ENCODE results near the gene TXNRD2. TPM values are rescaled to one million over a fixed set of nuclear protein-coding genes. Genes with fewer than 3 reads are reported as not detected.

The TXNRD2 gene
- total RNA-seq, 2 experiments from 2014 or later = 22.9 to 23.6 TPM

DNA sequence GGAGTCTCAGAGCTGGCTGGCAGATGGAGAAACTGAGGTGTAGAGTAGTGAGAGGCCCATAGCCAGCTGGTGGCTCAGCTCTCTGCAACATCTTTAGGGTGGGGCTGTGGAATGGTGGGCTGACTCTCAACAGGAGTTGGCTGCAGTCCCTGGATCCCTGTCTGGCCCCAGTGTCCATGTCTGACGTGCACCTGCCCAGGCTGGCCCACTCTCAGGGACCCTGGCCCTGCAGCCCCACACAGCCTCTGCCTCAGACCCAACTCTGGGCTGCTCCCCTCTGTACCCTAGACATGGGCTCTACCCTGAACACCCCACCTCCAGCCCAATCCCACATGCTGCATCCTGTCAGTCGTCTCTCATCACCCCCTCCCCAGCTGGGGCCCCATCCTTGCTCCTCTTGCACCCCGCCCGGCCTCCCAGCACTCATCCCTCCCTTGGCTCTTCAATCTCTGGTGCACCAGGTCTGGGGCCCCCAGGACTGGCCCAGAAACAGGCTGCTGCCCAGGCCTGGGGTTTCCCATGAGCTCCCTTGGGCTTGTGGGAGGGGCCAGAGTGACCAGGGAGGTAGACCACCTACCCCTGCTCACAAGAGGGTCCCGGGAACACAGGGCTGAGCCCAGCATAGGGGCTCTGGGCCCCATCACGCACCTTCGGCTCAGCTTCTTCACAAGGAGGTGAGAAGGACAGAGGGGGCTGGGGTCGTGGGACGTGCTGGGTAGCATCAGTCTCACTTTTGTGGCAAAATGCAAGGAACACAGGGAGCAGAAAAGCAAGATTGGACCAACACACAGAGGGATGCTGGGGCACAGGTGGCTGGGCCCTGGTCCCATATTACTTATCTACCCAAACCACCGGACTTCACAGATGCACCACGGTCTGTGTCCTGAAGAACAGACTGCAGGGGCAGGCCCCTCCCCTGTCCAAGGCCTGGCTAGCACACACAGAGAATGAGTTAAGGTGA is 43.5 kb upstream of the TXNRD2 start:
- Mint-ChIP-seq H3K27me3 (ENCODE audit: low read depth) (no peaks in the 10 kb centered on the region), H3K4me1 (ENCODE audit: low read depth) (no peaks in the 10 kb centered on the region), H3K36me3 (ENCODE audit: low read depth) (no peaks in the 10 kb centered on the region), H3K9me3 (no peaks in the 10 kb centered on the region), H3K4me3 (no peak overlapping the region), H3K27ac (no peak overlapping the region)
- DNase-seq = no peak
- CTCF ChIA-PET = interaction anchor here (1.1 kb wide), 1 partner anchor 144 kb away, joined by 4 read pairs; no protein-coding TSS in a partner anchor
- intact Hi-C loops (cut with micrococcal nuclease) = no loop called here

DNA sequence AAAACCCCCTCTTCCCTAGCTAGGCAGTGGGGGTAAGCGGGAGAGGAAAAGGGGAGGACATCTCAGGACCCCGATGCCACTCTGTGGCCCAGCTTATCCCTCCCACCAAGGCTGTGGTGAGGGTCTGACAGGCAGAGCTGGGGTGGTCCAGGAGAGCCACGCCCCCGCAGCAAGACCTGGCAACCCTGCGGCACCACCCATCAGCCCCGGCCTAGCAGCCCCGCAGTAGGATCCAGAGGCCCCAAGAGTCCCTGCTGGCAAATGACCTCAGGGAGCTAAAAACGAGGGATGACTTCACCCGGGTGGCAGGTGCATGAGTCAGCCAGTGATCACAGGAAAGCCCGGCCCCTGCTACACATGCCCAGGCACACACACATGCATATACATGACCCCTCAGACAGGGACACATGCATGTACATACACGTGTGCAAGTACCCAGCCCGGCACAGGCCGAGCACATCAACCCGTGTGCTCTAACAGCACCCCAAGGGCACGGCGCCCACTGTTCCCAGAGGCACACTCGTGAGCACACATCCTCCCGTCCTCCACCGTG is 42.7 kb upstream of the TXNRD2 start:
- CTCF ChIA-PET = interaction anchor here (1.2 kb wide), 1 partner anchor 43 kb away, joined by 4 read pairs; no protein-coding TSS in a partner anchor
- intact Hi-C loops (cut with micrococcal nuclease) = no loop called here

DNA sequence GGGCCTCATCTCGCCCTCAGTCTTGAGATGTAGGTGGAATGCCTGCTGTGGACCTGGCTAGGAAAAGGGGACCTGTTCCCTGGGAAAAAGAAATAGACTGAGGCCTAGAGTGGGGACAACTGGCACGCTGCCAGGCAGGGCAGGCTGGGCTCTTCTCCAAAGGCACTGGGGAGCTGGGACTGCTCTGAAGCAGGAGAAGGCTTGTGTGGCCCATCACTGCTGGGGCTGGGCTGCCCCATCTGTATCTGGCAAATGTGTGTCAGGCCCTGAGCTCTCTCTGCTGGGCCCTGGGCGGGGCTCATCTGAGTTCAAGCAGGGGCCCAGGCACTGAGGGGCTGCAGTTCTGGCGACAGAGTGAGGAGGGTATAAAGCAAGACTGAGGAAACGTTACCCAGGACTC is 42.1 kb upstream of the TXNRD2 start:
- CTCF ChIA-PET = interaction anchor here (1.2 kb wide), 1 partner anchor 43 kb away, joined by 4 read pairs; no protein-coding TSS in a partner anchor
- Mint-ChIP-seq H3K4me1 (ENCODE audit: low read depth) (no peaks in the 10 kb centered on the region), H3K4me3 (no peak overlapping the region), H3K27ac (no peak overlapping the region), H3K9me3 (no peaks in the 10 kb centered on the region), H3K27me3 (ENCODE audit: low read depth) (no peaks in the 10 kb centered on the region), H3K36me3 (ENCODE audit: low read depth) (no peaks in the 10 kb centered on the region)
- intact Hi-C loops (cut with micrococcal nuclease) = no loop called here
- DNase-seq = no peak

More for the DNA sequence above, 42.7 kb upstream of the TXNRD2 start:
- H3K27ac Mint-ChIP-seq = no peak overlapping the region
- no peaks in the 10 kb centered on the region for H3K4me1 Mint-ChIP-seq (ENCODE audit: low read depth)
- no peaks in the 10 kb centered on the region for H3K36me3 Mint-ChIP-seq (ENCODE audit: low read depth)
- DNase-seq = peak; percentile 39
- no peaks in the 10 kb centered on the region for H3K27me3 Mint-ChIP-seq (ENCODE audit: low read depth)
- no peak overlapping the region for H3K4me3 Mint-ChIP-seq
- no peaks in the 10 kb centered on the region for H3K9me3 Mint-ChIP-seq

DNA sequence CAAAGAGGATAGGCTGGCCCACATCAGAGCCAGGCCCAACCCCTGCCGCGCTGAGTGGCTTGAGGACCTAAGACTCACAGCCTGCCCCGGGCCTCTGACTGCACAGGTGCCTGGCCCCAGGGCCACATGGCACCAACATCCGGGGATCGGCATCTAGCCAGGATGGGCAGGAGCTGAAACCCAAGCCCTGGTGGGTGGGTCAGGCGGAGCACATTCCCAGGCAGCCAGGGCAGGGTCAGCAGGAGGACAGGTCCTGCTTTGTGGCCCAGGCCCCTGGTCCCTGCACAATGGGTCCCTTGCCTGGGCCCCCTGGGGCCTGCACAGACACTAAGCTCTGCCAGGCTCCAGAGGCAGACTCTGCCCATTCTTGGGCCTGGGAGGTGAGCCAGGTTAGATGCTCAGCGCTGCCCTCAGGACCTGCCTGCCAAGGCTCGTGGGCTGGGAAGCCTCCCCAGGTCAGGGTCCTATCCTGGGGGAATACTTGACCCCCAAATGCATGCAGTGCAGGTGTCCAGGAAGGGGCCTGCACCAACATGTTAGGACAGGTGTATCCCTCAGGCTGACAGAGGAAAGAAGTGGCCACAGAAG is 41.5 kb upstream of the TXNRD2 start:
- intact Hi-C loops (cut with micrococcal nuclease) = no loop called here
- Mint-ChIP-seq H3K4me1 (ENCODE audit: low read depth) (no peaks in the 10 kb centered on the region), H3K27ac (no peak overlapping the region), H3K36me3 (ENCODE audit: low read depth) (no peaks in the 10 kb centered on the region), H3K9me3 (no peaks in the 10 kb centered on the region), H3K4me3 (no peak overlapping the region), H3K27me3 (ENCODE audit: low read depth) (no peaks in the 10 kb centered on the region)
- CTCF ChIA-PET = interaction anchor here (1.2 kb wide), 1 partner anchor 44 kb away, joined by 4 read pairs; no protein-coding TSS in a partner anchor
- DNase-seq = no peak

DNA sequence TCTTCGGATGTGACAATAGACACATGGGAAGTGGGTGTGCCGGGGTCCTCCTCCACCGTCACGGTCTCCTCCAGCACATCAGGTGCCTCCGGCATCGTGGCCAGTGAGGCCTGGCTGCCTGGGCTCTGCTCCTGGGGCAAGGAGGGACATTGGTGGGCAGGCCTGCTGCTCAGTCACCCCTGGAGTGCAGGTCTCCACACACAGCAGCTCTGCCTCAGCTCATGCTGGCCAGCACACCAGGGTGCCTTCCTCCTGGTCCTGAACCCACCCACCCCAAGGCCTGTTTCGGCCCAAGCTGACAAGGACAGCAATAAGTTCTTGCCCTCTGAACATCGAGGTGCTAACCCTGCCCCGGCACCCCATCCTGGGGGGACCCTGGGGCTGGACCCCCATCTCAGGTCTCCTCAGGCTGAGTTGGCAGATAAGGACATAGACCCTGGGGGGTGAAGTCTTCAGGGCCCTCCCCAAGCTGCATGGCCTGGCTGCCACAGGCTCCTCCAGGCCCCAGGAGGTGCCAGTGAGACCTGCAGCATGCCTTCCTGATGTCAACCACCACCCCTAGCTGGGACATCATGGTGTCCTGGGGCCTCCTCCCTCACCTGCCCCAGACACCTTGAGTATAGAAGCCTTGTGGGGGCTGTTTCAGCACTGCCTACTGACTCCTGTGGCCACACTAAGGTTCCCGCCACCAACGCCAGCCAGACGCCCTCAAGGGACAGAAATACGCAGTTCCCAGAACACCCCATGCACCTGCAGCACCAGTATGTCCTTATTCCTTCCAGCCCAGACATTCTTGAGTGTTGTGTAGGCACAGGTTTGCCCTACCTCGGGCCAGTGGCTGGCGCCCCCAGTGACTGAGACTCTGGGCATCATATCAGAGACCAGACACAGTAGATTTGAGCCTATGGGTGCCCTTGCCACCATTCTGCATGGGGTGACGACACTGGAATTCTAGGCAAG is 40.6 kb upstream of the TXNRD2 start:
- H3K36me3 Mint-ChIP-seq (ENCODE audit: low read depth) = no peaks in the 10 kb centered on the region

DNA sequence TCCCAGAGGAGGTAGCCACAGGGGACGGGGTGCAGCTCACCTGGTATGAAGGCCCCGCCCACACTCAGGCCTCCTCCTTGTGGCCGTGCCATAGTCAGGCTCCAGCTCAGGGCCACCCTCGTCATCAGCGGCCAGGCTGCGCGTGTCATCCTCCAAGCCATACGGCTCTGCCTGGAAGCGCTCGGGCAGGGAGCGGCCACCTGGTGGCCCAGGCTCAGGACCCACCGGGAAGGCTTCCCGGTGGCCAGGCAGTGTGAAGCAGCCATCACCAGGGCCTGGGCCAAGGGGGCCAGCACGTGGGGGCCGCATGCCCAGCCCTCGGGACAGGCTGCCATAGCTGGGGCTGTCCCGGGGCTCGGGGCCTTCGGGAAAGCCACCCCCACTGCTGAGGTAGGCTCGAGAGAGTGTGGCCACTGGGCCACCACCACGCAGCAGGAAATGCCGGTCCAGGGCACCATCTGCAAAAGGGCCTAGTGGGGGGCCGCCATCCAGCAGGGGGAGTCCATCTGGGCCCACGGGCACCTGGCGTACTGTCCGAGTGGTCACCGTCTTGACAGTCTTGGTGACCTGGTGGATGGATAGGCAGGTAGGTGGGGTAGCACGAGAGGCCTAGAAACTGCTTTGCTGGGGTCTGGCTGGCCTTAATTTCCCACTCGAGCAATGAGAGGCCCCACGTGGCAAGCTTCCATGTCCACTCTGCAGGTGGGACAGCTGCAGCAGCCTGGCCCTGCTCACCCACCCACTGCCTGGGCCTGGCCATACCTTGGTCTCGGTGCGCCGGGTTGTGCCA is 39.7 kb upstream of the TXNRD2 start:
- H3K27ac Mint-ChIP-seq = no peak overlapping the region
- DNase-seq = no peak
- H3K9me3 Mint-ChIP-seq = no peaks in the 10 kb centered on the region
- H3K4me1 Mint-ChIP-seq (ENCODE audit: low read depth) = no peaks in the 10 kb centered on the region
- H3K36me3 Mint-ChIP-seq (ENCODE audit: low read depth) = no peaks in the 10 kb centered on the region
- H3K27me3 Mint-ChIP-seq (ENCODE audit: low read depth) = no peaks in the 10 kb centered on the region
- no peak overlapping the region for H3K4me3 Mint-ChIP-seq
- intact Hi-C loops (cut with micrococcal nuclease) = no loop called here
- CTCF ChIA-PET = no interaction called here

More for the DNA sequence above, 40.6 kb upstream of the TXNRD2 start:
- no peak for DNase-seq
- no peaks in the 10 kb centered on the region for H3K27me3 Mint-ChIP-seq (ENCODE audit: low read depth)
- no peaks in the 10 kb centered on the region for H3K9me3 Mint-ChIP-seq
- CTCF ChIA-PET = no interaction called here
- H3K4me3 Mint-ChIP-seq = no peak overlapping the region
- intact Hi-C loops (cut with micrococcal nuclease) = no loop called here
- H3K4me1 Mint-ChIP-seq (ENCODE audit: low read depth) = no peaks in the 10 kb centered on the region
- H3K27ac Mint-ChIP-seq = no peak overlapping the region

DNA sequence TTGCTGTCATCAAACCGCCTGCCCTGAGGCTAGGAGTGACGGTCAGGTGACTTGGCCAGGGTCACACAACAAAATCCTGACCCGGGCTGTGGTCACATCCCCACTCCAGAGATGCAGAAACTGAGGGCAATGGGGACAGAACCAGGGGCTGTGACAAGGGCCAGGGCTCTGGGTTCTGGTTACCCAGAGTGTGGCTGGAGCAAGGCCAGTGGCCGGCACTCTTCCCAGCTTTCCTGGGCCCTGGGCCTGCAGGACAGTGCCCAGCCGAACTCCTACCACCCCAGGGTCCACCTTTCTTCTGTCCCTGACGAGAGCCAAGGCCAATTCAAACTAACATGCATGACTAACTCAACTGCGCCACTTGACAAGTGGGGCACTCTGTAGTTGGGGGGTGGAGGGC is 39.1 kb upstream of the TXNRD2 start:
- DNase-seq = no peak
- no peaks in the 10 kb centered on the region for H3K27me3 Mint-ChIP-seq (ENCODE audit: low read depth)
- intact Hi-C loops (cut with micrococcal nuclease) = no loop called here
- no peaks in the 10 kb centered on the region for H3K9me3 Mint-ChIP-seq
- no peaks in the 10 kb centered on the region for H3K36me3 Mint-ChIP-seq (ENCODE audit: low read depth)
- no peaks in the 10 kb centered on the region for H3K4me1 Mint-ChIP-seq (ENCODE audit: low read depth)
- CTCF ChIA-PET = no interaction called here
- H3K27ac Mint-ChIP-seq = no peak overlapping the region
- H3K4me3 Mint-ChIP-seq = no peak overlapping the region

DNA sequence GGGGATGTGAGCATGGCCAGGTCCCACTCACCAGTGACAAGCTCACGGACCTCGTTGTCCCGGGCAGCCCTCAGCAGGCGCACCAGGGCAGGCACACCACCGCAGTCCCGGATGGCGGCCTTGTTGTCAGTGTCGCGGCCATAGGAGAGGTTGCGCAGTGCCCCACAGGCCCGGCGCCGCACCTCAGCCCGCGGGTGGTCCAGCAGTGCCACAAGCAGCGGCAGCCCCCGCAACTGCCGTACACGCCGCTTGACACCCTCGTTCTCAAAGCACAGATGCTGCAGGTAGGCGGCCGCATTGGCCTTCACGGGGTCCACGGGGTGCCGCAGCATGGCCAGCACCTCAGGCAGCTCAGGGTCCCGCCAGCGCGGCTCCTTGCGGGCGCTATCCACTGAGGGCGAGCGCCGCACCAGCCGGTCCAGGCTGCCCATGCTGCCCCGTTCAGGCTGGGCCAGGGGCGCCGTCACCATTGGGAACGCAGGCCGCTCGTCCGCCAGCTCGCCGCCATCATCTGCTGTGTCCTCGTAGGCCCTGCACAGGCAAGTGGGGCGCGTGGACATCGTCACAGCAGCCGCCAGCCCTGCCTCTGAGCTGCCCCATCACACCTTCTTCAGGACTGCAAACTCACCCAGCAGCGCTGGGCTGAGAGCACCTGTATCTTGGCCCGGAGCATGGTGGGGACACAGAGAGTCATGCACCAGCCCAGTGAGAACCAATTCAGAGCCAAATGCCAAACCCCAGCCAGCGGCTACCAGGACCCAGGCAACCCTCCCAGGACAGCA is 38.3 kb upstream of the TXNRD2 start:
- Mint-ChIP-seq H3K27me3 (ENCODE audit: low read depth) (no peaks in the 10 kb centered on the region), H3K4me3 (no peak overlapping the region), H3K27ac (no peak overlapping the region), H3K4me1 (ENCODE audit: low read depth) (no peaks in the 10 kb centered on the region), H3K36me3 (ENCODE audit: low read depth) (no peaks in the 10 kb centered on the region), H3K9me3 (no peaks in the 10 kb centered on the region)
- intact Hi-C loops (cut with micrococcal nuclease) = no loop called here
- DNase-seq = no peak
- CTCF ChIA-PET = no interaction called here

DNA sequence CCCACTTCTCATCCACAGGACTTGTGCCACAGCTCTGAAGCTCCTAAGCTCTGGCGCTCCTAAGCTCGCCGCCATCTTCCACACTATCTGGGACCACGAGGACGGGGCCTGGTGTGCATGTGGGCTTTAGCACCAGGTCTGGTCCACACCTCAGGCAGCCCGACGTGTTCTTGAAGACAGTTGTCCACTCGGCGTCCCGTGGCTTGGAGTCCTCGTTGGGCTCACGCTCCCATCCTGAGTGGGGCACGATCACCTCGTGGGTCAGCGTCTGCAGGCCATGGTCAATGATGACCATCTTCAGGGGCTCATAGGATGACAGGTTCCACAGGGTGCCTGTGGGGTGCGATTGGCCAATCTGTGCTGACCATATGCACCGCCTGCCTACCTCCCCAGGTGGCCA is 37.1 kb upstream of the TXNRD2 start:
- H3K9me3 Mint-ChIP-seq = no peaks in the 10 kb centered on the region
- no peak for DNase-seq
- intact Hi-C loops (cut with micrococcal nuclease) = no loop called here
- no peak overlapping the region for H3K4me3 Mint-ChIP-seq
- H3K4me1 Mint-ChIP-seq (ENCODE audit: low read depth) = no peaks in the 10 kb centered on the region
- no peak overlapping the region for H3K27ac Mint-ChIP-seq
- no peaks in the 10 kb centered on the region for H3K36me3 Mint-ChIP-seq (ENCODE audit: low read depth)
- CTCF ChIA-PET = interaction anchor here (1.3 kb wide), 1 partner anchor 9 kb away, joined by 3 read pairs; no protein-coding TSS in a partner anchor
- H3K27me3 Mint-ChIP-seq (ENCODE audit: low read depth) = no peaks in the 10 kb centered on the region

DNA sequence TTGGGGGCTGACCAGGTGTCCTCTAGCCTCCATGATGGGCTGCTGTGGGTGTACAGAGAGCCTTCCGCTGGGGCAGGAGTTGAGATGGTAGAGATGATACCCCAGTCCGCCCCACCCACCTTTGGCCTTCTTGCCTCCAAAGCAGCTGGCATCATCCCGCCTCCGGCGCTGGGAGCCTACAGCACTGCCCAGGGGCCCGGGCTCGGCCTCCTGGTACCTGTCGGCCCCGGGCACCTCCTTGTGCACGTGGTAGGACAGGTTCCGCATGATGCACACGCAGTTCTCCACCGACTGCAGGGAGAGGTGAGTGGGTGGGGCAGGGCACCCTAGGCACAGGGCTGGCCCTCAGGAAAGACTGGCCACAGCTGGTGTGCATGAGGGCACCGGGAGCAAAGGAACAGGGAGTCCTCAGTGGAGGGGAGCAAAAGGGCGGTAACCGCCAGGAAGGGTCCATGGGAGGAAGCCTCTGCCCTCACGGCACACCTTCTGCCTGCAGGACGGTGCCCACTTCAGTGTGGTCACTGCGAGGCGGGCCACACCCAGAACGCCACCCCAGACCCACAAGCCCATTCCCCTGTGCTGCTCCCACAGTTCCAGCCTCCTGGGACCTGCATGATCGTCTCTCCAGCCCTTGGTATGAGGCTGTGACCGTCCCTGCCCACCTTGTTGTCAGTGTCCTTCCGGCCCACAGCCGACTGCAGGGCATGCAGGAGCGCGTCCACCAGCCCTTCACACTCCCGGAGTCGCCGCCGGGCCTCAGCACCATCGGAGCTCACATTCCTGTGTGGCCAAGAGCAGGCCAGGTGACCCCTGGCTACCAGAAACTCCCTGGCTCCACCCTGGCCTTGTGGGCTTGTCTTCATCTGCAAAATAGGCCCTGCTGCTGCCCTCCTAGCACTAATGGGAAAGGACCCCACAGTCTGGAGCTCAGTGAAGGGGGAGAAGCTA is 36.0 kb upstream of the TXNRD2 start:
- no peak for DNase-seq
- Mint-ChIP-seq H3K4me1 (ENCODE audit: low read depth) (no peaks in the 10 kb centered on the region), H3K9me3 (no peaks in the 10 kb centered on the region), H3K4me3 (no peak overlapping the region), H3K27ac (no peak overlapping the region), H3K36me3 (ENCODE audit: low read depth) (no peaks in the 10 kb centered on the region), H3K27me3 (ENCODE audit: low read depth) (no peaks in the 10 kb centered on the region)
- CTCF ChIA-PET = interaction anchor here (1.3 kb wide), 1 partner anchor 7 kb away, joined by 3 read pairs; no protein-coding TSS in a partner anchor
- intact Hi-C loops (cut with micrococcal nuclease) = no loop called here
